Activated naive CD4-positive, alpha-beta T cell treated with anti-CD3 and anti-CD28 coated beads for 36 hours (primary cell): ENCODE results near the gene AS3MT. TPM values are rescaled to one million over a fixed set of nuclear protein-coding genes. Genes with fewer than 3 reads are reported as not detected.
"Not testable (repeated sequence)": the region's sequence is repeated elsewhere in the genome, so short reads cannot be mapped to it uniquely, and the experiment has no call there.

Source experiments
- CTCF ChIA-PET: fragments of 350-600 bp; sonication (Branson Sonifier 250); formaldehyde crosslinking; loops from one replicate; lab custom pipeline; 2021; ENCODE audit warnings: antibody characterized with exemption; lab: Charles Lee
- DNase-seq: peaks from one replicate; pipeline ENCODE4 v3.0.0-alpha.2; 2020
- H3K27ac Mint-ChIP-seq: one replicate; pipeline ENCODE4 v1.8.0; 2021; ENCODE audit warnings: mild to moderate bottlenecking, mixed read lengths
- H3K27me3 Mint-ChIP-seq: one replicate; pipeline ENCODE4 v1.8.0; 2021; ENCODE audit warnings: low read depth, mixed read lengths
- H3K36me3 Mint-ChIP-seq: one replicate; pipeline ENCODE4 v1.8.0; 2021; ENCODE audit warnings: low read depth, mixed read lengths
- H3K4me1 Mint-ChIP-seq: one replicate; pipeline ENCODE4 v1.8.0; 2021; ENCODE audit warnings: low read depth, mixed read lengths
- H3K4me3 Mint-ChIP-seq: one replicate; pipeline ENCODE4 v1.8.0; 2021; ENCODE audit warnings: mild to moderate bottlenecking, moderate library complexity, mixed read lengths
- H3K9me3 Mint-ChIP-seq: one replicate; pipeline ENCODE4 v1.8.0; 2021; ENCODE audit warnings: mixed read lengths
- intact Hi-C: fragments of 100-400 bp; cut with micrococcal nuclease; formaldehyde crosslinking; loops from one replicate; pipeline ENCODE4 v1.15.1; 2023
- total RNA-seq, 2 experiments: library from RNA; stranded (reverse); gene quantifications; one replicate each; pipeline ENCODE4 v1.2.3, GENCODE V29; 2021

AS3MT gene, protein sequence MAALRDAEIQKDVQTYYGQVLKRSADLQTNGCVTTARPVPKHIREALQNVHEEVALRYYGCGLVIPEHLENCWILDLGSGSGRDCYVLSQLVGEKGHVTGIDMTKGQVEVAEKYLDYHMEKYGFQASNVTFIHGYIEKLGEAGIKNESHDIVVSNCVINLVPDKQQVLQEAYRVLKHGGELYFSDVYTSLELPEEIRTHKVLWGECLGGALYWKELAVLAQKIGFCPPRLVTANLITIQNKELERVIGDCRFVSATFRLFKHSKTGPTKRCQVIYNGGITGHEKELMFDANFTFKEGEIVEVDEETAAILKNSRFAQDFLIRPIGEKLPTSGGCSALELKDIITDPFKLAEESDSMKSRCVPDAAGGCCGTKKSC
- total RNA-seq = 1 to 10 TPM; 1.0 to 1.2 TPM

GRCh38 chr10:102869258-102870198 is at the start of gene AS3MT:
Gene AS3MT, plus strand, starts transcription at chr10:102869470. Its CDS starts 123 bp downstream, at chr10:102869593.
- Mint-ChIP-seq H3K4me1 (peaks cover 8% of the 10 kb centered on the region), H3K4me3 (peak within 1 kb of the TSS; percentile 69), H3K27ac (no peak within 1 kb of the TSS), H3K9me3 (no peaks in the 10 kb centered on the region), H3K36me3 (peaks cover 1% of the 10 kb centered on the region), H3K27me3 (peaks cover 21% of the 10 kb centered on the region)
- CTCF ChIA-PET = no interaction called here
- peak; percentile 30 for DNase-seq
- intact Hi-C loops = no loop called here

- H3K27ac Mint-ChIP-seq, H3K36me3 Mint-ChIP-seq, DNase-seq, H3K9me3 Mint-ChIP-seq, intact Hi-C loops, H3K4me3 Mint-ChIP-seq, H3K4me1 Mint-ChIP-seq, H3K27me3 Mint-ChIP-seq: not testable (repeated sequence)
- CTCF ChIA-PET = interaction anchor here (0.9 to 1.1 kb wide), 2 partner anchors 85 to 466 kb away, joined by 3 read pairs; no protein-coding TSS in a partner anchor
These were observed 49.3 kb upstream of the AS3MT start for GRCh38 chr10:102820008-102820407.

DNA sequence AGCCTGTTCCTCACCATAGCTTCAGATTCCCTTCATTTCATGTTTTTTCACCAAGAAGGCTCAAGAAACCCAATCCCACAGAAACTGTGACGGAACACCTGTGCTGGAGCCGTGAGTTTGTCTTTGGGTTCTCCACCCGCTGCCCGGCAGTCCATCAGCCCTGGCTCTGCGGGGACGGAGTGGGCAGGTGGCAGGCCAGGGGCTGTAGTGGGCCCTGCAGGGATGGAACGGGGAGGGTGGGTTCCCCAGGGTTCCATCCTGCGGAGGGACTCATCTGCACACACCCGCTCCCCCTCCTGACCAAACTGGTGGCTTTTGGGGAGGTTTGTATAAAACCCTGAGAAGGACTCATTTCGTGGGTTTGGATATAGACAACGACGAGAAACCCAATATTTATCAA is 47.0 kb upstream of the AS3MT start:
- H3K36me3 Mint-ChIP-seq = no peaks in the 10 kb centered on the region
- intact Hi-C loops = no loop called here
- CTCF ChIA-PET = interaction anchor here (0.6 kb wide), 1 partner anchor 67 kb away, joined by 3 read pairs; no protein-coding TSS in a partner anchor
- H3K27me3 Mint-ChIP-seq = no peaks in the 10 kb centered on the region
- no peaks in the 10 kb centered on the region for H3K9me3 Mint-ChIP-seq
- no peaks in the 10 kb centered on the region for H3K4me1 Mint-ChIP-seq
- no peak overlapping the region for H3K4me3 Mint-ChIP-seq
- no peak overlapping the region for H3K27ac Mint-ChIP-seq
- DNase-seq = no peak

DNA sequence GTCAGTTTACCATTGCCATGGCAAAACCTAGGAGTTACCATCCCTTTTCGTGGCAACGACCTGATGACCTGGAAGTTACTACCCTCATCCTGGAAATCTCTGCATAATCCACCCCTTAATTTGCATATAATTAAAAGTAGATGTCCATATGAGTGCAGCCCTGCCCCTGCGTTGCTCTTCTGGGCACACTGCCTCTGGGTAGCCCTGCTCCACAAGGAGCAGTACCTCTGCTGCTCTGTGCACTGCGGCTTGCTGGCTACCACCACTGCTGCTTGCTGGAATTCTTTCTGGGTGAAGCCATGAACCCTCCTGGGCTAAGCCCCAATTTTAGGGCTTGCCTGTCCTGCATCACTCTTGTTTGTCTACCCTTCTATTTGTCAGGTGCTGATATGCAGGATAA is 44.6 kb upstream of the AS3MT start:
- no peaks in the 10 kb centered on the region for H3K9me3 Mint-ChIP-seq
- H3K4me3 Mint-ChIP-seq = no peak overlapping the region
- no peaks in the 10 kb centered on the region for H3K36me3 Mint-ChIP-seq
- no peaks in the 10 kb centered on the region for H3K4me1 Mint-ChIP-seq
- no peaks in the 10 kb centered on the region for H3K27me3 Mint-ChIP-seq
- CTCF ChIA-PET = no interaction called here
- H3K27ac Mint-ChIP-seq = no peak overlapping the region
- no peak for DNase-seq
- intact Hi-C loops = no loop called here

- H3K27me3 Mint-ChIP-seq = no peaks in the 10 kb centered on the region
- H3K4me3 Mint-ChIP-seq = no peak overlapping the region
- H3K4me1 Mint-ChIP-seq = no peaks in the 10 kb centered on the region
- CTCF ChIA-PET = interaction anchor here (0.6 to 0.8 kb wide), 2 partner anchors 18 to 161 kb away, joined by 4 read pairs; no protein-coding TSS in a partner anchor
- no peaks in the 10 kb centered on the region for H3K36me3 Mint-ChIP-seq
- intact Hi-C loops = no loop called here
- no peak for DNase-seq
- H3K27ac Mint-ChIP-seq = no peak overlapping the region
- H3K9me3 Mint-ChIP-seq = no peaks in the 10 kb centered on the region
These were observed 43.0 kb upstream of the AS3MT start for GRCh38 chr10:102826148-102826796.

GRCh38 chr10:102827597-102827975 is 41.7 kb upstream of the AS3MT start:
- H3K4me3 Mint-ChIP-seq = no peak overlapping the region
- intact Hi-C loops = no loop called here
- H3K4me1 Mint-ChIP-seq = no peaks in the 10 kb centered on the region
- H3K27me3 Mint-ChIP-seq = no peaks in the 10 kb centered on the region
- H3K36me3 Mint-ChIP-seq = no peaks in the 10 kb centered on the region
- CTCF ChIA-PET = interaction anchor here (0.6 kb wide), 1 partner anchor 74 kb away, joined by 3 read pairs; no protein-coding TSS in a partner anchor
- DNase-seq = no peak
- no peaks in the 10 kb centered on the region for H3K9me3 Mint-ChIP-seq
- no peak overlapping the region for H3K27ac Mint-ChIP-seq

GRCh38 chr10:102831322-102832071 is 37.8 kb upstream of the AS3MT start:
- Mint-ChIP-seq H3K36me3 (no peaks in the 10 kb centered on the region), H3K4me1 (no peaks in the 10 kb centered on the region), H3K27me3 (no peaks in the 10 kb centered on the region), H3K9me3 (no peaks in the 10 kb centered on the region), H3K4me3 (no peak overlapping the region), H3K27ac (no peak overlapping the region)
- intact Hi-C loops = loop anchor here (5.0 to 10.0 kb wide), 2 partner anchors 104 to 653 kb away; no protein-coding TSS in a partner anchor
- CTCF ChIA-PET = no interaction called here
- no peak for DNase-seq

DNA sequence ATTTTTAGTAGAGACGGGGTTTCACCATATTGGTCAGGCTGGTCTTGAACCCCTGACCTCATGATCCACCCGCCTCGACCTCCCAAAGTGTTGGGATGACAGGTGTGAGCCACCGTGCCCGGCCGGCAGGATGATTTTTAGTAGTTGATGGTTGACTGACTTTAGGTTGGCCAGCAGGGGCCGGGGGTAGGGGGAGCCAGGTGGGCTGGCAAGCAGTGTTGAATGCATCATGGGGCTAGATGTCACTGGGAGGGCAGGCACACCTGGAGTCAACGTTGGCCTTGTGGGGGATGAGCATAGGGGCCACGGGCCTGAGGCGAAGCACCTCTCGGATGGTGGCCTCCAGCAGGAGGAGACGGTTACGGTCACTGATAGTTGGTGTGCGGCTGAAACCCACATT is 37.0 kb upstream of the AS3MT start:
- Mint-ChIP-seq H3K27me3 (no peaks in the 10 kb centered on the region), H3K27ac (no peak overlapping the region), H3K4me3 (no peak overlapping the region), H3K4me1 (no peaks in the 10 kb centered on the region), H3K9me3 (no peaks in the 10 kb centered on the region), H3K36me3 (no peaks in the 10 kb centered on the region)
- intact Hi-C loops = loop anchor here (5.0 to 10.0 kb wide), 2 partner anchors 105 to 653 kb away; no protein-coding TSS in a partner anchor
- CTCF ChIA-PET = no interaction called here
- no peak for DNase-seq

GRCh38 chr10:102832987-102833386 is 36.3 kb upstream of the AS3MT start:
- no peaks in the 10 kb centered on the region for H3K4me1 Mint-ChIP-seq

GRCh38 chr10:102834143-102834542 is 35.1 kb upstream of the AS3MT start:
- intact Hi-C loops = loop anchor here (5.0 to 10.0 kb wide), 2 partner anchors 107 to 651 kb away; no protein-coding TSS in a partner anchor
- H3K27me3 Mint-ChIP-seq = peaks cover 3% of the 10 kb centered on the region
- no peaks in the 10 kb centered on the region for H3K36me3 Mint-ChIP-seq
- no peaks in the 10 kb centered on the region for H3K4me1 Mint-ChIP-seq
- no peak for DNase-seq
- no peak overlapping the region for H3K4me3 Mint-ChIP-seq
- peaks cover 5% of the 10 kb centered on the region for H3K9me3 Mint-ChIP-seq
- CTCF ChIA-PET = interaction anchor here (0.7 to 4.4 kb wide), 6 partner anchors 18 to 410 kb away, joined by 3 to 54 read pairs (median 4); no protein-coding TSS in a partner anchor
- H3K27ac Mint-ChIP-seq = no peak overlapping the region

More at GRCh38 chr10:102832987-102833386, 36.3 kb upstream of the AS3MT start:
- H3K9me3 Mint-ChIP-seq = peaks cover under 1% of the 10 kb centered on the region
- H3K27ac Mint-ChIP-seq = no peak overlapping the region
- no peaks in the 10 kb centered on the region for H3K36me3 Mint-ChIP-seq
- CTCF ChIA-PET = no interaction called here
- intact Hi-C loops = loop anchor here (5.0 to 10.0 kb wide), 2 partner anchors 106 to 652 kb away; no protein-coding TSS in a partner anchor
- no peak overlapping the region for H3K4me3 Mint-ChIP-seq
- no peaks in the 10 kb centered on the region for H3K27me3 Mint-ChIP-seq
- no peak for DNase-seq

DNA sequence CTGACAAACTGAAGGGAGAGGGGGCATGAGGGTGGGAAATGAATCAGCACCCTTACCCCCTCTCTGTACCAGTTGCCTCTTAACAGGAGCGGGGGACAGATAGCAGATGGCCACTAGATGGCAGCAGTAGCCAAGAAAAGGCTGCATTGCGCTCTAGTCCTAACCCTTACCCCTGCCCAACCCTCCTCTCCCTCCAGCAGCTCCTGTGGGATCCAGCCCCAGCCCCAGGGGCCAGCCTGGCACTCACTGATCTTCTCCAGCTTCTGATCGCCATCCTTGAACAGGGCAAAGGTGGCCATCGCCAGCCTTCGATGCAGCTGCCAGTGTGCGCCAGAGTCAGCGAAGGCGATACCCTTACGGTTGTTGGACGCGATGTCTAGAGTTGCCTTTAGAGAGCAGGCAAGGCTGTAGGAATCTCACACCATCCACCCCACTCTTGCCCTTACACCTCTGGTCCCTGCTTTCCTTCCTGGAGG is 34.2 kb upstream of the AS3MT start:
- no peaks in the 10 kb centered on the region for H3K36me3 Mint-ChIP-seq
- peak; percentile 85 for DNase-seq
- CTCF ChIA-PET = interaction anchor here (0.8 to 4.4 kb wide), 10 partner anchors 11 to 648 kb away, joined by 3 to 54 read pairs (median 4); no protein-coding TSS in a partner anchor
- H3K27me3 Mint-ChIP-seq = peaks cover 3% of the 10 kb centered on the region
- no peak overlapping the region for H3K27ac Mint-ChIP-seq
- intact Hi-C loops = loop anchor here (1.0 to 10.0 kb wide), 5 partner anchors 66 to 650 kb away; no protein-coding TSS in a partner anchor
- H3K4me1 Mint-ChIP-seq = no peaks in the 10 kb centered on the region
- H3K9me3 Mint-ChIP-seq = peaks cover 5% of the 10 kb centered on the region
- no peak overlapping the region for H3K4me3 Mint-ChIP-seq
